ENCODE results near the gene PRIM2. TPM values are rescaled to one million over a fixed set of nuclear protein-coding genes. Genes with fewer than 3 reads are reported as not detected.

Gene PRIM2
- total and polyA plus RNA-seq, 9 of the 15 experiments (the other 6 are each of a cell fraction or from before 2014, with no cell fraction given) = 19.8 to 57.5 (median 33.4) TPM

- TF ChIP-seq, protein P1, sequence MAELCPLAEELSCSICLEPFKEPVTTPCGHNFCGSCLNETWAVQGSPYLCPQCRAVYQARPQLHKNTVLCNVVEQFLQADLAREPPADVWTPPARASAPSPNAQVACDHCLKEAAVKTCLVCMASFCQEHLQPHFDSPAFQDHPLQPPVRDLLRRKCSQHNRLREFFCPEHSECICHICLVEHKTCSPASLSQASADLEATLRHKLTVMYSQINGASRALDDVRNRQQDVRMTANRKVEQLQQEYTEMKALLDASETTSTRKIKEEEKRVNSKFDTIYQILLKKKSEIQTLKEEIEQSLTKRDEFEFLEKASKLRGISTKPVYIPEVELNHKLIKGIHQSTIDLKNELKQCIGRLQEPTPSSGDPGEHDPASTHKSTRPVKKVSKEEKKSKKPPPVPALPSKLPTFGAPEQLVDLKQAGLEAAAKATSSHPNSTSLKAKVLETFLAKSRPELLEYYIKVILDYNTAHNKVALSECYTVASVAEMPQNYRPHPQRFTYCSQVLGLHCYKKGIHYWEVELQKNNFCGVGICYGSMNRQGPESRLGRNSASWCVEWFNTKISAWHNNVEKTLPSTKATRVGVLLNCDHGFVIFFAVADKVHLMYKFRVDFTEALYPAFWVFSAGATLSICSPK (IDR thresholded peaks at IDR 0.05; ENCODE audit: borderline replicate concordance) = no peak
- TF ChIP-seq ZNF695 (CRISPR knock-in tag; IDR thresholded peaks at IDR 0.05) (no peak), ZFP1 (CRISPR knock-in tag; IDR thresholded peaks at IDR 0.05) (no peak), ZNF324 (CRISPR knock-in tag; IDR thresholded peaks at IDR 0.05) (no peak), ZNF354B (CRISPR knock-in tag; IDR thresholded peaks at IDR 0.05) (no peak), FOXA3 (CRISPR knock-in tag; conservative IDR thresholded peaks at IDR 0.05 in 1 of 2, IDR thresholded peaks at IDR 0.05 in 1 of 2) (peak in 1 of 2 experiments; percentile 48; a peak in 1 of 4 replicates), ATF7 (IDR thresholded peaks at IDR 0.05) (peak; percentile 43; the same call in 1 of the 2 replicates), PRDM10 (IDR thresholded peaks at IDR 0.05; ENCODE audit: partially characterized antibody) (no peak), TBP (optimal IDR thresholded peaks at IDR 0.05; ENCODE audit: low read depth, low read length) (peak; percentile 42), PREB (CRISPR knock-in tag; IDR thresholded peaks at IDR 0.05) (no peak), EP300 (IDR thresholded peaks at IDR 0.05; ENCODE audit: low read length) (no peak), RBM22 (IDR thresholded peaks at IDR 0.05; ENCODE audit: low read depth, low read length, poor library complexity, severe bottlenecking) (no peak), TAL1 (IDR thresholded peaks at IDR 0.05) (no peak), CEBPZ (IDR thresholded peaks at IDR 0.05; ENCODE audit: borderline replicate concordance, low read depth, low read length) (0 out of 2 replicates have a peak, but pooled peaks have one; percentile 41), ZKSCAN8 (CRISPR knock-in tag; IDR thresholded peaks at IDR 0.05) (no peak), HDAC1 (IDR thresholded peaks at IDR 0.05) (peak in 1 of 2 experiments; percentile 76; a peak in 1 of 4 replicates), PHF21A (IDR thresholded peaks at IDR 0.05; ENCODE audit: borderline replicate concordance, low read depth) (peak; percentile 53; the same call in 1 of the 2 replicates), HSF4 (CRISPR knock-in tag; IDR thresholded peaks at IDR 0.05; ENCODE audit: borderline replicate concordance) (no peak), PURB (CRISPR knock-in tag; IDR thresholded peaks at IDR 0.05; ENCODE audit: low read depth) (no peak)
Observed at GRCh38 chr6:57316581-57317059, 810 bp upstream of the PRIM2 start (continued).
